Testis (tissue), 3 donors: ENCODE measurements around the gene ZNF322. TPM values are rescaled to one million over a fixed set of nuclear protein-coding genes. Genes with fewer than 3 reads are reported as not detected.

Experiments
- DNase-seq: peaks from one replicate; pipeline ENCODE4 v3.0.0-alpha.2; 2019
- H3K27ac ChIP-seq, 2 donors: fragments of 200-600 bp; sonication (generic); one replicate each; pipeline ENCODE4 v1.5.1; 2019
- H3K27me3 ChIP-seq: fragments of 200-600 bp; sonication (generic); one replicate; pipeline ENCODE4 v1.5.1; 2019
- H3K36me3 ChIP-seq: fragments of 200-600 bp; sonication (generic); one replicate; pipeline ENCODE4 v1.5.1; 2017; ENCODE audit warnings: low read depth; ENCODE audit errors: missing control alignments
- H3K4me1 ChIP-seq: fragments of 200-600 bp; sonication (generic); one replicate; pipeline ENCODE4 v1.5.1; 2019
- H3K4me3 ChIP-seq, 2 donors: fragments of 200-600 bp; sonication (generic); one replicate each; pipeline ENCODE4 v1.5.1; 2017 to 2019
- H3K9me3 ChIP-seq: fragments of 200-600 bp; sonication (generic); one replicate; pipeline ENCODE4 v1.5.1; 2017
- CTCF ChIP-seq, 3 experiments: fragments of 450-650 bp in 2 of 3; fragments of 200-600 bp in 1 of 3; sonication (generic) in 1 of 3; IDR thresholded peaks; one replicate each; pipeline ENCODE4 v1.5.1; 2016 to 2019; ENCODE audit warnings: antibody characterized with exemption in 3 of 3, mild to moderate bottlenecking in 2 of 3, moderate library complexity in 1 of 3
- POLR2A ChIP-seq: fragments of 450-650 bp; IDR thresholded peaks from one replicate; pipeline ENCODE4 v1.6.1; 2017; ENCODE audit warnings: antibody characterized with exemption, mild to moderate bottlenecking, moderate library complexity
- WGBS, 2 donors: methylation state at CpG; one replicate each; pipeline ENCODE4 v1.1.5; 2018; 5-methylcytosine and 5-hydroxymethylcytosine counted together
- intact Hi-C: fragments of 100-400 bp; cut with DNase I; formaldehyde crosslinking; loops from one replicate; pipeline ENCODE4 v1.15.1; 2023; ENCODE audit warnings: low total_unique reads
- polyA plus RNA-seq: library from polyadenylated mRNA; stranded (reverse); fragments of 350-450 nt; fragmentation: Illumina TruSeq; extraction: RNeasy Lipid Tissue Mini Kit (QIAGEN cat#74804); gene quantifications from one replicate; pipeline ENCODE4 v1.2.3, GENCODE V29; 2014; ENCODE audit warnings: low read depth, low replicate concordance; ENCODE audit not compliant: insufficient read depth
- total RNA-seq, 2 donors: library from RNA; depleted of rRNA; stranded (reverse); fragments of >200 nt; gene quantifications; one replicate each; pipeline ENCODE4 v1.2.3, GENCODE V29; 2016

The ZNF322 gene
- total and polyA plus RNA-seq, 3 donors from 2014 or later = 16.3 to 36.5 (median 28.9) TPM

GRCh38 chr6:26599591-26599990, 60.0 kb downstream of the ZNF322 start:
- TF ChIP-seq POLR2A = no peak
- no peak for TF ChIP-seq CTCF (IDR thresholded peaks at IDR 0.05)
- Histone ChIP-seq H3K4me1 (peaks cover 8% of the 10 kb centered on the region), H3K27me3 (no peaks in the 10 kb centered on the region), H3K4me3 (no peak overlapping the region), H3K36me3 (no peaks in the 10 kb centered on the region), H3K27ac (no peak overlapping the region), H3K9me3 (no peaks in the 10 kb centered on the region)
- WGBS, 2 donors = 79 to 80% methylated on average over 1 of the region's 1 CpG
- DNase-seq = no peak
- intact Hi-C loops = loop anchor here (5.0 to 10.0 kb wide), 2 partner anchors 237 to 255 kb away; no protein-coding TSS in a partner anchor

GRCh38 chr6:26599134-26599533, 60.4 kb downstream of the ZNF322 start:
- Histone ChIP-seq H3K4me3 (no peak overlapping the region), H3K36me3 (no peaks in the 10 kb centered on the region), H3K27me3 (no peaks in the 10 kb centered on the region), H3K9me3 (no peaks in the 10 kb centered on the region), H3K4me1 (peaks cover 8% of the 10 kb centered on the region), H3K27ac (no peak overlapping the region)
- TF ChIP-seq POLR2A (no peak), CTCF (IDR thresholded peaks at IDR 0.05) (no peak)
- 73 to 89% methylated on average over 1 of the region's 1 CpG for WGBS, 2 donors
- intact Hi-C loops = loop anchor here (5.0 to 10.0 kb wide), 2 partner anchors 237 to 254 kb away; no protein-coding TSS in a partner anchor
- DNase-seq = no peak

- Histone ChIP-seq H3K4me3 (peak overlapping the region in 1 of 2 donors; percentile 99), H3K36me3 (no peaks in the 10 kb centered on the region), H3K4me1 (peaks cover 8% of the 10 kb centered on the region), H3K9me3 (no peaks in the 10 kb centered on the region), H3K27me3 (no peaks in the 10 kb centered on the region), H3K27ac (no peak overlapping the region)
- intact Hi-C loops = loop anchor here (5.0 to 10.0 kb wide), 2 partner anchors 236 to 253 kb away; no protein-coding TSS in a partner anchor
- no peak for DNase-seq
- WGBS, 2 donors = 60 to 82% methylated on average over 16 to 22 of the region's 22 CpGs
- no peak for TF ChIP-seq POLR2A
- TF ChIP-seq CTCF (IDR thresholded peaks at IDR 0.05) = no peak
Measured at GRCh38 chr6:26598267-26598666, 61.3 kb downstream of the ZNF322 start.

GRCh38 chr6:26597821-26598220, 61.7 kb downstream of the ZNF322 start:
- Histone ChIP-seq H3K9me3 (no peaks in the 10 kb centered on the region), H3K27ac (no peak overlapping the region), H3K27me3 (no peaks in the 10 kb centered on the region), H3K4me1 (peaks cover 8% of the 10 kb centered on the region), H3K4me3 (peak overlapping the region; percentile 93 to 99), H3K36me3 (no peaks in the 10 kb centered on the region)
- no peak for DNase-seq
- TF ChIP-seq POLR2A = no peak
- no peak for TF ChIP-seq CTCF (IDR thresholded peaks at IDR 0.05)
- intact Hi-C loops = loop anchor here (5.0 to 10.0 kb wide), 2 partner anchors 236 to 253 kb away; no protein-coding TSS in a partner anchor
- 36 to 52% methylated on average over 20 to 21 of the region's 21 CpGs for WGBS, 2 donors

- Histone ChIP-seq H3K9me3 (no peaks in the 10 kb centered on the region), H3K27ac (peak overlapping the region; percentile 78 to 80), H3K36me3 (no peaks in the 10 kb centered on the region), H3K27me3 (no peaks in the 10 kb centered on the region), H3K4me1 (peaks cover 8% of the 10 kb centered on the region), H3K4me3 (peak overlapping the region; percentile 93 to 99)
- WGBS, 2 donors = 1% methylated on average over 10 of the region's 10 CpGs
- intact Hi-C loops = loop anchor here (5.0 to 10.0 kb wide), 2 partner anchors 235 to 253 kb away; no protein-coding TSS in a partner anchor
- no peak for TF ChIP-seq CTCF (IDR thresholded peaks at IDR 0.05)
- no peak for TF ChIP-seq POLR2A
- no peak for DNase-seq
Measured at GRCh38 chr6:26597389-26597766, 62.2 kb downstream of the ZNF322 start.
